IPS DF 19.7 (cell line): Measurements from ENCODE around the gene RAC3.

Source experiments
- DNase-seq: peaks from one replicate; pipeline ENCODE4 v3.0.0-alpha.2; 2013; ENCODE audit warnings: low read depth, low spot score

The RAC3 gene

DNA sequence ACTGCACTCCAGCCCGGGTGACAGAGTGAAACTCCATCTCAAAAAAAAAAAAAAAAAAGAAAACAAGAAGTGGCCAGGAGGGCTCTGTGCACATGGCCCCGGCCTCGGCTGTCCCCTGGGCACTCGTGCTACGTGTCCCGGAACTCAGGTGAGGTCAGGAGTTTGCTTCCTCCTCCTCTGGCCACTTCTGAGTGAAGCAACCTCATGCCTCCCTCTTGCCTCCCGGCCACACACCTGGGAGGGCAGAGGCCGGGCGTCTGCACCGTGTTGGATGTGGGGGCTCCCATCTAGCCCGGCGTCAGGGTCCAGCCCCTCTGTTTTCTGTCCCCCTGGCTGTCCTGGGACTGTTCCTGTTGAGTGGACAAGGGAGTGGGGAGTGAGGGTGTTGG lies 31.9 kb upstream of the RAC3 start:
- no peak for DNase-seq

DNA sequence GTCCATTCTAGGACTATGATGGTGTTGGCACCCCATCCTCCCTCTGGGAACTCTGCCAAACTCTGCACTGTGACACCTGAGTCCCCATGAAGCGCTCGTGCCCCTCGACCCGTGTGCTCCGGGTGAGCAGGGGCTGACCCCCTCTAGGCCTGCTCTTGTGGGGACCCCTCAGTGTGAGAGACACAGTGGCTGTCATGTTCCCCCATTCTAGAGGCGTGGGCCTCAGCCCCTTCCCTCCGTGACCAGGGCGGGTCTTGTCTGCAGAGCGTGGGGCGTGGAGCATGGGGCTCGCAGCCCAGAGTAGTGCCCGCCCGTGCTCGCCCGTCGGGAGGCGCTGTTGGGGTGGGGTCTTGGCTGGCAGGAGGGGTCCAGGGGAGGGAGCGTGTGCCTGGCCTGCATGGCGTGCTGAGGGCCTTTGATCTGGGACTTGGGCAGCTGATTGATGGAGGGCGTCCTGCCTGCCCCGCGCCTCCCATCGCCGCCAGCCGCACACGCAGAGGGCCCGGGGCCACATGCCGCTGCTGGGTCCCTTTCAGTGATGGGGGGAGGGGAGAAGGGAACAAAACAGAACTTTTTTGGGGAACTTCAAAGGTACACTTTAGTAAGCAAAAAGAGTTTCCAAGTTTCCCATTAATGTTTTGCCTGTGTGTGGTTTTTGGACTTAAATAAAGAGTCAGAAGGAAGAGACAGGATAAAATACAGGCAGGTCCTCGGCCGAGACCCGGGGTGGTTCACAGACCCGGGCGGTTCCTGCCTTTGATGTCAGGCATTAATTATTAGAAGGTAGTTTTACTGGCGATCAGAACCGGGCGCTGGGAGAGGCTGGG lies 31.3 kb upstream of the RAC3 start:
- DNase-seq = no peak

DNA sequence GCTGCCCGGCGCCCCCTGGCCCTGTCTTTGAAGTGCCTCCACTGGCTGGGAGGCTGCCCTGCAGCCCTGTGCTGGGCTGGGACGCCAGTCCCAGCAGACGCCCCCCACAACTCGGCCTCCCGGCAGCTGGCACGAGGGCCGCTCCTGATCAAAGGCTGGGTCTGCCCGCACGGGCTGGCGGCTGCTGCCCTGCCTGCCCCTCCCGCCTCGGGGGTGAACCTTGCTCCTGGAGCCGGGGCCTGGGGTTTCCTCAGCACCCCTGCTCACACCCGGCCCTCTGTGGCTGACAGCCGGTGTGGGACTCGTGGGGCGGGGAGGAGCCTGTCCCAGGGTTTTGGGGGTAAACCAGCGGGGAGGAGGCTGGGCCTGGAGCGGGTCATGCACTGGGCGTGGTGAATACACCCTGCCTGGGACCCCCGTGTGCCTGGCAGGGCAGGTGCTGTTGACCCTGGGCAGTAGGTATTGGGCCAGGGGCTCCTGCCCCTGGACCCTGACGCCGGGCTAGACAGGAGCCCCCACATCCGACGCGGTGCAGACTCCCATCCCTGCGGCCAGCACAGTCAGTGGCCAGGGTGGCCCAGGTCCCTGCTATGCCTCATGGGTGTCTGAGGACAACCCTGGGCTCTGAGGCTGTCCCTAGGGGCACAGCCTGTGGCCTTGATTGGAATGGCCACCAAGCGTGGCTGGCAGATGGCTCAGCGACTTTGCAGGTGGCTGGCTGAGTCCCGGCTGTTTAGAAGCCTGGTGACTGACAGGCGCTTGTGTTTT lies 30.5 kb upstream of the RAC3 start:
- no peak for DNase-seq

DNA sequence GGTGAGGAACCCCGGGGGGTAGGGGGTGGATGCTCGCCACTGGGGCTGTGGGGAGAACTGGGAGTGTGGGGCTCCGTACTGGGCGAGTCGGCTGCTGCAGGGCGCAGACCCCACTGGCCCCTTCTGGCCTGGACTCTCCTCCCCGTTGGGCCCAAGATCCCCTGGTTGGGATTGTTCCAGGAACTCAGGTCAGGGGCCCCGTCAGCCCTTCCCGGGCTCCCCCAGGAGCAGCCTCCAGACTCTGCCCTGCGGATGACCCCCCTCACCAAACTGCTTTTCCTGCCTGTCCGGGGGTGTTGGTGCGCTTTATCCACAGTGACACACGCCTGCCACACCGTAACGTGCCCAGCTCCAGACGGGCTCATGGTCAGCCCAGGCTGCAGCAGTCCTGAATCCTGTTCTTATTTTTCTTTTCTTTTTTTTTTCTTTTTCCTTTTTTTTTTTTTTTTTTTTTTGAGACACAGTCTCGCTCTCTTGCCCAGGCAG lies 29.9 kb upstream of the RAC3 start:
- DNase-seq = no peak

DNA sequence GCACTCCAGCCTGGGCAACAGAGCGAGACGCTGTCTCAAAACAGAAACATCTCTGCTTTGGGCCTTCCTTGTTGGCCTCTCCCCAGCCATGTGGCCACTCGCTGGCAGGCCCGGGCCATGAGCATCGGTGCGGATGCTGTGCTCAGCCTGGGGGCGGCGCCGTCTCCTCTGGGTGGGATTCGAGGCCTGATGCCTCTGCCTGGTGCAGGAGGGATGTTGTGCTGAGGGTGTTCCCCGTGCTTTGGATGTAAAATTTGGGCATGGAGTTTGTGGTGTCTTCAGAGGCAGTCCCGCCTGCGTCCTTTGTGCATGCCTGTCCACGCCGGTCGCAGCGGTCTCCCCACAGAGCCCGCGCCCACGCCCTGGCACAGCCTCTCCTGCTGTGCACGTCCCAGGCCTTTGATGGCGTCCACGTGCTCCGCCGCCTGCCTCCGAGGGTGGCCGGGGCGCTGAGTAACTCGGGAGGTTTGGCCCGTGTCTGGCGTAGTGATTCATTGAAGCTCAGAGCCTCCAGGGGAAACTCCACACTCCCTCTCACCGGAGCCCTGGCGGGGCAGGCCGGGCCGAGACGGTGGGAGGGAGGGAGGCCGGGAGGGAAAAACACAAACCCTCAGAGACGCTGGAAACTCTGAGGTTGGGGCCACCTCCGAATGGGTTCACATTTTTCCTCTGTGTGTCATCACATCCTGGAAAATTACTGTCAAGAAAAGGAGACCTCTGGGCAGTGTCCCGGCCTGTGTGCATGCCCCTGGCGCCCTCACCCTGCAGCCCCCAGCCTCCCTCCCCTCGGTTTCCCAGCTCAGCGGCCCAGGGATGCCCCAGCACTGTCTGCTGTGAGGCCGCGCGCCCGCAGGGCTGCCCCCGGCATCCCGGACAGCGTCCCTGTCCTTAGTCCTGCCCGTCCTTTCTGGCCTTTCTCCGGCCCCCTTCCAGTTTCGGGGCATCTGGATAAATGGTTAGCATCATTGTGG lies 27.8 kb upstream of the RAC3 start:
- DNase-seq = no peak

DNA sequence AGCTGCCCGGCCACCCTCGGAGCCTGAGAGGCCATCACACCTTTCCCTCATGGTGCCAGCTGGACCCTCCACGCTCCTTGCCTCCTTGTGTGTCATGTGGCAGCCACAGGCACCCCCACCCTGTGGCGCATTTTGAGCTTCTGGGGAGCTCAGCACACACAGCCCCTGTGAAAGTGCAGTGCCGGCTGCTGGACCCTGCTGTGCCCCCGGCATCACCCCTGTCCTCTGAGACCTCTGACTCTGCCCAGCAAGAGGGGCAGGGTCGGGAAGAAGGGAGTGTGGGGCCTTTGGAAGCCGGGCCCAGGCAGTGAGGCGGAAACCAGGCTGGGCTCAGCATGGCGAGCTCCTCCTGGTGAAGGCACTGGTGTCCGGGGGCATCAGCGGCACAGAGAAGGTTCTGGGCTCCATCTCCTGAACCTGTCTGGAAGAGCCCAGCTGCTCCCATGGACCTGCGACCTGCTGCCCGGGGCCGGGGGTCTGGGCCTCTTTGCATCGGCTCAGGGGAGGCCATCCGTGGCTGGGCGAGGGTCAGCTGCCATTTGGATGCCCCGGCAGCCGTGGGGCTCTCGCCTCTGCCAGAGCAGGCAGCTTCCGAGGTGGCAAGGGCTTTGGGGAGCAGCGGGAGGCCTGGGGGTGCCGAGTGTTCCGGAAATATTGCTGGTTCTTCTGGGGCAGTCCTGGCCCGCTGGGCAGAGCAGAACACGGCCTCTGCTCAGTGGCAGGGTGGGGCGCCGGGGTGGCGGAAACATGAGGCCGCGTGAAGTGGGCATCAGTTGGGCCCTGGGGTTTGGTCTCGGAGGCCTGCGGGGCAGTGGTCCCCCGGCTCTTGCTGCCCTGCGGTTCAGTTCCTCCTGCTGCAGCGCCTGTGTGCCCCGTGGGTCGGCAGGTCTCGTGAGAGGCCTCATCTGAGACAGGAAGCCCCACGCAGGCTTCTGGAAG lies 26.7 kb upstream of the RAC3 start:
- no peak for DNase-seq

DNA sequence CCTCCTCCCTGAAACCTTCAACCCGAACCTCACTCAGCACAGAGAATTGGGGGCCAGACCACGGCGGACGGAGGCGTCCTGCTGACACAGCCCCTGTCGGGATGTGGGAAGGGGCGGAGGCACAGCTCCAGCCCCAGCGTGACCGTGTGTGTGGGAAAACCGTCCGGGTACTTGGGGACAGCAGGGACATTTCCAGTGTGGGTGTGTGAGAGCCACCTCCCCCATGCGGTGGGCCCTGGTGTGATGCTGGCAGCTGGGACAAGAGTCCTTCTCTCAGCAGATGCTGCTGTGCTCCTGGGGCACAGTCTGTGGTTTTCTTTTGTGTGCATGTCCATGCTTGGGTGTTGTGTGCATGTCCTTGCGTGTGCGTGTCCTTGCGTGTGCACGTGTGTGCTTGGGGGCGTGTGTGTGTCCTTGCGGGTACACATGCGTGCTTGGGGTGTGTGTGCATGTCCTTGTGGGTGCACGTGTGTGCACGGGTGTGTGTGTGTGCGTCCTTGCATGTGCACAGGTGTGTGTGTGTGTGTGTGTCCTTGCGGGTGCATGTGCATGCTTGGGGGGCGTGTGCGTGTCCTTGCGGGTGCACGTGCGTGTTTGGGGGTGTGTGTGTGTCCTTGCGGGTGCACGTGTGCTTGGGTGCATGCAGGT lies 25.7 kb upstream of the RAC3 start:
- no peak for DNase-seq

DNA sequence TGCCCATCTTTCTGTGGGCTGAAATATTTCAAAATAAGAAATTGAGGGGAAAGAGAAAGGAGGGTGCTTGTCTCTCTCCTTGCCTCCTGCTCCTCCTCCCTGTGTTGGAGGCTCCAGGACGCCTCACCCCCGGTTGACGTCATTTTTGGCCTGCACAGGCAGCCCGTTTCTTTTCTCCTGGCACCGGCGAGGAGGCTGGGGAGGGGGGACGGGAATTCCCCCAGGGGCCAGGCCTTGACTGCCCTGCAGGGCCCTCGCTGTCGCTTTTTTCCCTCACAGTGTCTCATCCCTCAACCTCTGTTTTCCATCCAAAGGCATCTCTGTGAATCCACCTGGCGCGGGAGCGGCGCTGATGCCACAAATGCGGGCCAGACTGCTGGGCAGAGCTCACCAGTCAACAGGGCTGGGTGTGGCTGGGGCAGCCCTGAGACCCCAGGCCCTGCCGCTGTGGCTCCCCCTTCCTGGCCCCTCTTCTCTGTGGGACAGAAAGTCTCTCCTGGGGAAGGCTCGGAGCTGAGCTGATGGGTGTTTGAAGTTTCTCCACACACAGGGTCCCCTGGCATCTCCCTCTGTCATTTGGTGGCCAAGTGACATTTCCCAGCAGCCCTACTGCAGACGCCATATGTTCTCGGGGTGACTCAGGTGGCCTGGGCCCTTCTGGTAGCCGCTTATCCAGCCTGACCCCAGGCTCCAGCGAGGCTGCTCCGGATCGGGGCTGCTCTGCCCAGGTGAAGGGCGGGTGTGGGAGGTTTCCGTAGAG lies 24.8 kb upstream of the RAC3 start:
- no peak for DNase-seq

DNA sequence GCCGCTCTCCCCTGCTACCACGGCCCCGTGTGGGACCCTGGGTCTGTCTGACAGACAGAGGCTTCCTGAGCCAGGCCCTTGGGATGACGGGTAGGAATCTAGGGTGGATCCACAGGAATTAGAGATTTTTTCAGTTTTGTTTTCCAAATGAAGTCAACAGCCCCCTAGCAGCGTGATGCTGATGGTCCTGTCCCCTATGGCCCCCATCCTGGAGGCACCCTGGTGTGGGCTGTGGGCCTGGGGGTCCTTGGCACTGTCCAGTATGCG lies 24.3 kb upstream of the RAC3 start:
- DNase-seq = no peak

DNA sequence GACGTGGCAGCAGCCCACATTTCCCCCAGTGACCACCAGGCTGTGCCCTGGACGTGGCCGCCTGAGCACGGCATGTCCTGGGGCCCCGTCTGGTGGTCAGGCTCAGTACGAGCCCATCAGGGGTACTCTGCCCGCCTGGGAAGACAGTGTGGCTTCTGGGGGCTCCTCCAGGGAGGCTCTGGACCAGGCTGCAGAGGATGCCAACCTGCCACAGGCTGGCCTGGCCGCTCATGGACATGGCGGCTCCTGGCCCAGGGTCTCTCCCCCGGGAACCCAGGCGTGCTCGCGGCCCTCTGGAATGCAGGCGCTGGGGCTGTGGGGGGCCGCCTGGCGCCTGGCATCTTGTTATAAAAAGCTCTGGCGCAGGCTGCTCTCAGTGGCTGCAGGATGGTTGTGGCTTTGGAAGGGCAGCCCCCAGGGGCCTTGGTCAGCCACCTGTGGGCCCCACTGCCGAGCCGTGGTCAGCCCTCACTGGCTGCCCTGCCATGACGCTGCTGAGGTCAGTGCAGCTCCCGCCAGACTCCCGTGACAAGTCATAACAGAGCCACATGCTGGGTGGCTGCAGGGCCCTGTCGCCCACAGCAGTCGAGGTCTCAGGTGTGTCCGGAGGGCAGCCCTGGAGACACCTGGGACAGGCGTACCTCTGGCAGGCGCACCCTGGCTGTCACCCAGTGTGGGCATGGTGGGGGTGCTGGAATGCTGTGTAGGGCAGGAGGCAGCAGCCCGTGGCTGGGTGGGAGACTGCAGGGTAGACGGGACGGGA lies 23.8 kb upstream of the RAC3 start:
- no peak for DNase-seq

DNA sequence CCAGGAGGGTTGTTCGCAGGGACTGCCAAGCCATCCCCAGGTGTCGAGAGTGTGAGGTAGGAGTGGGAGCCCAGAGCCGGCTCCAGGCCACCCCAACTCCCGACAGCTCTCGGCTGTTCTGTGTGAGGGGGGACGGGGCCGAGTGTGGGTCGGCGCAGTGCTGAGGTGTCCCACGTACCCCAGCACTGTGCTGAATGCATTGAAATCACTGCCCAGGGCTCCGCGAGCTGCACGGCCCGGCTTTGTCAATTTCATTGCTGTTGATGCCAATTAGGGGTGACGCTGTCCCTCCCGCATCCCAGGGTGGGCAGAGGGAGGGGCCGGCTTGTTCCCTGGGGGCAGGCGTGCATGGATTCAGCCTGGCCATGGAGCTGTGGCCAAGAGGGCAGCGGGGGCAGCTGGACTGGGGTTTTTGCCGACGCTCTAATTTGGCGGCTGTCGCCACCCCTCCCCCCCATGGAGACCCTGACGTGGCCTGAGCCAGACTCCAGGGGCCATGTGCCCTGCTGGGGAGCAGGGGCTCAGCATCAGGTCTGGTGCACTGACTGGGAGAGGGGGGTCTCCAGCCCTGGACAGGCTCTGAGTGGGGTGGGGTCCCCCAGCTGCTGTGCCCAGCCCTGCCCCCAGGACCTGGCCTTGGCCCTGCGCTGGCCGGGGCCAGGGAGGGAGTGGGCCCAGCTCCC lies 23.1 kb upstream of the RAC3 start:
- no peak for DNase-seq

DNA sequence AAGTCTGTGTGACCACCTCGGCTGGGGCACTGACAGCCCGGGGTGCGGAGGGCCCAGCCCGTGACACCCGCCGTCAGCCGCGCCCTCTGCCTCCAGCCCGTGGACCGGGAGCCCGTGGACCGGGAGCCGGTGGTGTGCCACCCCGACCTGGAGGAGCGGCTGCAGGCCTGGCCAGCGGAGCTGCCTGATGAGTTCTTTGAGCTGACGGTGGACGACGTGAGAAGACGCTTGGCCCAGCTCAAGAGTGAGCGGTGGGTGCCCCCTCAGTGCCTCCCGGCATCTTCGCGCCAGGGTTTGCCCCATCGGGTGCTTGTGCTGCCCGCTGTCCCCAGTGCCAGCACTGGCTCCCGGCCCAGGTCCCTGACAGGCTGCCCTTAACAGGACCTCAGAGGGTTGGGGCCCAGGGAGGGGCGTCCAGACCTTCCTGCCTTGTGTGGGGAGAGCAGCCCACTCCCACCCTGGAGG lies 22.5 kb upstream of the RAC3 start:
- DNase-seq = no peak

DNA sequence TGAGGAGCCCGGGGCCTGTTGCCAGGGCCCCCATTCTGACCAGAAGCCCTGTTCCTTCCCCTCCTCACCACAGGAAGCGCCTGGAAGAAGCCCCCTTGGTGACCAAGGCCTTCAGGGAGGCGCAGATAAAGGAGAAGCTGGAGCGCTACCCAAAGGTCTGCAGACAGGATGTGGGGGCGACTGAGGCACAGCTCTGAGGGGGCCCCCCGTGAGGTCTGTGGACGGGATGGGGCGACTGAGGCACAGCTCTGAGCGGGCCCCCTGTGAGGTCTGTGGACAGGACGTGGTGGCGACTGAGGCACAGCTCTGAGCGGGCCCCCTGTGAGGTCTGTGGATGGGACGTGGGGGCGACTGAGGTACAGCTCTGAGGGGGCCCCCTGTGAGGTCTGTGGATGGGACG lies 22.1 kb upstream of the RAC3 start:
- DNase-seq = no peak

DNA sequence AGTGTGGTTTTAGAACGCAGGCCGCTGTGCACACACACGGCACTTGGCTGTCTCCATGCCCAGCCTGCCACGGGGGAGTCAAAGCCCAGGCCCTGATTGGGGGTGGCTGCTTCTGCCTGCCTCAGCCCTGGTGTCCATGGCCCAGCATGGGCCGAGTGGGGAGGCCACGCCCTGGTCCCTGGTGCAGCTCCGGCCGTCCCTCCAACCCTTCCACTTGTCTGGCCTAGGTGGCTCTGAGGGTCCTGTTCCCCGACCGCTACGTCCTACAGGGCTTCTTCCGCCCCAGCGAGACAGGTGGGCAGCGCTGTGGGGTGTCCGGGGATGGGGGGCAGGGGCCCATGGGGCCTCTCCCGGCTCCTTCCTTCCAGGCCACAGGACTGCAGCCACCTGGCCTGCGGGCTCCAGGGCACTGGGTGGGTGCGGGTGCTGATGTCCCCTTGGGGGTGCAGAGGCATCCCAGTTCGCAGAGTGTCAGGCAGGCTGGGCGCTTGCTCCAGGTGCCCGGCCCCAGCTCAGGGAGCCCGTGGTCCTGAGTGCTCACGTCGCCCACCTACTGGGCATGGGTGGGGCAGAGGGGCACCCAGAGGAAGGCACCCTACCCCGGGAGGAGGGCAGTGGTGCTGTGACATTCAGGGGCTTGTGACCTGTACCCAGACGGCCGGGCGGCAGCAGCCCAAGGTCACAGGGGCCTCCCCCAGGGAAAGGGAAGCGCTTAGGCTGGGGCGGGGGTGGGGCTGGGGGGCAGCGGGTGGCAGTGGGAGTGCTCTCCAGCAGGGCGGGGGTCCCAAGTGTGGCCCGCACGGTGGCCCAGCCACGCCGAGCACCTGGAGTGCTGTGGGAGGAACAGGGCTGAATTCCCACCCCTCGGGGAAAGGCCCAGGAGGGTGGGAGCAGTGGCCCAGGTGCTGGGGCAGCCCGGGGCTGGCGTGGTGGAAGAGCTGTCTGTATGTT lies 20.6 kb upstream of the RAC3 start:
- no peak for DNase-seq

DNA sequence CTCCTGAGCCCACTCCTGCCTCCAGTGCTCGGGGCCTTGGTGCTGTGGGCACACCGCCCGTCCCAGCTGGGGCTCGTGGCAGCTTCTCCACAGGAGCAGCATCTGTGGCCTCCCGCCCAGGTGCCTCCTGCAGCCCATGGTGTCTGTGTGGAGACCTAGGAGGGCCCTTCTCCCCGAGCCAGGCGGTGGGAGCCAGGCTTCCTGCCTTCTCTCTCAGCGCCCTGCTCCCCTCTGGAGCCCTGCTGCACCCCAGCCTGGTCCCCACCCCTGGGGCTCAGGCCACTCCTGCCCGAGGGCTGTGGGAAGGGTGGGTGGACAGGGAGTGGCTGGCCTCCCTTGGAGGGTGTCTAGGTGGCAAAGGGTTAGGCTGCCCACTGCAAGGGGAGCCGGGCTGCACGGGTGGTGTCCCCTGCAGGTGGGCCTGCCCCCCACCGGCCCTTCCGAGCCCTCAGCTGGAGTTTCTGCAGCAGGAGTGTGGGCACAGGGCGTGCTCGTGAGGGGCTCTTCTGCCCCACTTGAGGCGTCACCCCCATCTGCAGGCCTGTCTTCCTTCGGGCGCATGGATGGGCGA lies 19.8 kb upstream of the RAC3 start:
- DNase-seq = no peak

DNA sequence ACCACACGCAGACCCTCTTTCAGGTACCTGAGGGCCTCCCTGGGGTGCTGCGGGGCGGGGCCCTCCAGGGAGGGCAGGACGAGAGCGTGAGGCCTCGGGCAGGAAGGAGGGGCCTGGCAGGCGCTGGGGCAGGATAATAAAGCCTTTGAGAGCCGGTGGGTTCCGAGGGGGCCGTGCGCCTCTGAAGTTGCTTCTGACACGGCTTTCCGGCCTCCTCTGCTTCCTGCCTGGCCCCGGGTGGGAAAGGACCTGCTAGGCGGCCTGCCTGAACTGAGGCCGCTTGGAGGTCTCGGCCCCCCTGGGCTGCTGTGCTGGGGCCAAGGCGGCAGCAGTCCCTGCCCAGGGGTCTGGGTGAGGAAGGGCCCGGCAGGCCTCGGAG lies 19.2 kb upstream of the RAC3 start:
- no peak for DNase-seq
